ENCODE data around the gene DEGS1. TPM values are rescaled to one million over a fixed set of nuclear protein-coding genes. Genes with fewer than 3 reads are reported as not detected.
A peak's percentile ranks its signal among the peaks of the same experiment; 100 is the strongest.

The DEGS1 gene
- total and polyA plus RNA-seq, 2 experiments from 2014 or later = 45.7 to 67.9 TPM

- H3K27me3 Mint-ChIP-seq (ENCODE audit: insufficient read depth, low read depth, poor library complexity) = peaks cover 5% of the 10 kb centered on the region
- Histone ChIP-seq H3K4me1 (ENCODE audit: insufficient read depth) (peaks cover 19% of the 10 kb centered on the region), H3K36me3 (ENCODE audit: insufficient read depth) (no peaks in the 10 kb centered on the region), H3K4me3 (no peak overlapping the region), H3K27ac (ENCODE audit: low read depth) (0 out of 2 replicates have a peak overlapping the region, but pooled peaks have one; percentile 11), H2AFZ (no peak overlapping the region), H3K27me3 (ENCODE audit: insufficient read depth) (no peaks in the 10 kb centered on the region), H3K79me2 (replicated peaks; ENCODE audit: insufficient read depth) (no peaks in the 10 kb centered on the region), H4K20me1 (replicated peaks; ENCODE audit: insufficient read depth) (no peaks in the 10 kb centered on the region), H3K4me2 (no peak overlapping the region), H3F3A (replicated peaks; ENCODE audit: low read depth) (no peaks in the 10 kb centered on the region), H3K9me2 (ENCODE audit: insufficient read depth) (no peaks in the 10 kb centered on the region)
- H3K9me3 Mint-ChIP-seq = no peaks in the 10 kb centered on the region
- peaks cover 24% of the 10 kb centered on the region for H3K4me1 Mint-ChIP-seq
- H3K27ac Mint-ChIP-seq = no peak overlapping the region
- no peak for DNase-seq (ENCODE audit: low spot score)
- H3K4me3 Mint-ChIP-seq = no peak overlapping the region
- H3K36me3 Mint-ChIP-seq (ENCODE audit: low read depth) = no peaks in the 10 kb centered on the region; the same call in 2 of the 3 replicates
- ATAC-seq = no peak
- TF ChIP-seq NANOG (IDR thresholded peaks at IDR 0.05; ENCODE audit: borderline replicate concordance) = no peak
- TF ChIP-seq ZNF462 (CRISPR knock-in tag; IDR thresholded peaks at IDR 0.05) = no peak
- TF ChIP-seq STAT1 (IDR thresholded peaks at IDR 0.05; ENCODE audit: unreplicated experiment) = no peak
- no peak for TF ChIP-seq POLR2AphosphoS5 (IDR thresholded peaks at IDR 0.05; ENCODE audit: low read depth)
These were observed 18.8 kb downstream of the DEGS1 start for GRCh38 chr1:224201853-224202252.

GRCh38 chr1:224203243-224204016, 20.4 kb downstream of the DEGS1 start:
- Histone ChIP-seq H3K27me3 (ENCODE audit: insufficient read depth) (no peaks in the 10 kb centered on the region), H2AFZ (peak overlapping the region; percentile 40; the same call in 1 of the 2 replicates), H3F3A (replicated peaks; ENCODE audit: low read depth) (no peaks in the 10 kb centered on the region), H3K79me2 (replicated peaks; ENCODE audit: insufficient read depth) (no peaks in the 10 kb centered on the region), H3K36me3 (ENCODE audit: insufficient read depth) (no peaks in the 10 kb centered on the region), H3K4me1 (ENCODE audit: insufficient read depth) (peaks cover 19% of the 10 kb centered on the region), H3K4me3 (no peak overlapping the region), H3K27ac (ENCODE audit: low read depth) (peak overlapping the region; percentile 65; the same call in 1 of the 2 replicates), H3K4me2 (peak overlapping the region; percentile 30; the same call in 1 of the 2 replicates), H3K9me2 (ENCODE audit: insufficient read depth) (no peaks in the 10 kb centered on the region), H4K20me1 (replicated peaks; ENCODE audit: insufficient read depth) (no peaks in the 10 kb centered on the region)
- Mint-ChIP-seq H3K4me3 (peak overlapping the region; percentile 48; the same call in 2 of the 3 replicates), H3K27ac (peak overlapping the region; percentile 96), H3K27me3 (ENCODE audit: insufficient read depth, low read depth, poor library complexity) (peaks cover 5% of the 10 kb centered on the region), H3K36me3 (ENCODE audit: low read depth) (no peaks in the 10 kb centered on the region; the same call in 2 of the 3 replicates), H3K9me3 (no peaks in the 10 kb centered on the region), H3K4me1 (peaks cover 26% of the 10 kb centered on the region)
- ATAC-seq (peak; percentile 82), DNase-seq (ENCODE audit: low spot score) (peak; percentile 77)
- TF ChIP-seq EZH2phosphoT487 (IDR thresholded peaks at IDR 0.05; ENCODE audit: unreplicated experiment) (no peak), POLR2AphosphoS5 (IDR thresholded peaks at IDR 0.05; ENCODE audit: low read depth) (no peak), ZNF331 (CRISPR knock-in tag; IDR thresholded peaks at IDR 0.05; ENCODE audit: low read depth) (no peak), JUNB (IDR thresholded peaks at IDR 0.05; ENCODE audit: unreplicated experiment) (no peak)
- TF ChIP-seq, protein P1, sequence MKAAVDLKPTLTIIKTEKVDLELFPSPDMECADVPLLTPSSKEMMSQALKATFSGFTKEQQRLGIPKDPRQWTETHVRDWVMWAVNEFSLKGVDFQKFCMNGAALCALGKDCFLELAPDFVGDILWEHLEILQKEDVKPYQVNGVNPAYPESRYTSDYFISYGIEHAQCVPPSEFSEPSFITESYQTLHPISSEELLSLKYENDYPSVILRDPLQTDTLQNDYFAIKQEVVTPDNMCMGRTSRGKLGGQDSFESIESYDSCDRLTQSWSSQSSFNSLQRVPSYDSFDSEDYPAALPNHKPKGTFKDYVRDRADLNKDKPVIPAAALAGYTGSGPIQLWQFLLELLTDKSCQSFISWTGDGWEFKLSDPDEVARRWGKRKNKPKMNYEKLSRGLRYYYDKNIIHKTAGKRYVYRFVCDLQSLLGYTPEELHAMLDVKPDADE (IDR thresholded peaks at IDR 0.05) = no peak
- TF ChIP-seq, protein P2, sequence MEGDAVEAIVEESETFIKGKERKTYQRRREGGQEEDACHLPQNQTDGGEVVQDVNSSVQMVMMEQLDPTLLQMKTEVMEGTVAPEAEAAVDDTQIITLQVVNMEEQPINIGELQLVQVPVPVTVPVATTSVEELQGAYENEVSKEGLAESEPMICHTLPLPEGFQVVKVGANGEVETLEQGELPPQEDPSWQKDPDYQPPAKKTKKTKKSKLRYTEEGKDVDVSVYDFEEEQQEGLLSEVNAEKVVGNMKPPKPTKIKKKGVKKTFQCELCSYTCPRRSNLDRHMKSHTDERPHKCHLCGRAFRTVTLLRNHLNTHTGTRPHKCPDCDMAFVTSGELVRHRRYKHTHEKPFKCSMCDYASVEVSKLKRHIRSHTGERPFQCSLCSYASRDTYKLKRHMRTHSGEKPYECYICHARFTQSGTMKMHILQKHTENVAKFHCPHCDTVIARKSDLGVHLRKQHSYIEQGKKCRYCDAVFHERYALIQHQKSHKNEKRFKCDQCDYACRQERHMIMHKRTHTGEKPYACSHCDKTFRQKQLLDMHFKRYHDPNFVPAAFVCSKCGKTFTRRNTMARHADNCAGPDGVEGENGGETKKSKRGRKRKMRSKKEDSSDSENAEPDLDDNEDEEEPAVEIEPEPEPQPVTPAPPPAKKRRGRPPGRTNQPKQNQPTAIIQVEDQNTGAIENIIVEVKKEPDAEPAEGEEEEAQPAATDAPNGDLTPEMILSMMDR (conservative IDR thresholded peaks at IDR 0.05; ENCODE audit: low read depth in 2 of 2) = no peak

Data from GM23338 (cell line).